Calu3 (cell line): ENCODE results near the gene HS3ST4. TPM values are rescaled to one million over a fixed set of nuclear protein-coding genes. Genes with fewer than 3 reads are reported as not detected.
A peak's percentile ranks its signal among the peaks of the same experiment; 100 is the strongest.

Experiments used
- BruUV-seq: library from RNA; stranded (reverse); fragments of 400-500 nt; replicated peaks from 2 replicates; lab custom pipeline; 2021; lab: Mats Ljungman, UMichigan
- CTCF ChIA-PET: fragments of 300-600 bp; sonication (Branson Sonifier 250); formaldehyde crosslinking; loops from one replicate; lab custom pipeline; 2022; ENCODE audit warnings: antibody characterized with exemption; lab: Charles Lee
- DNase-seq: peaks from one replicate; pipeline ENCODE4 v3.0.0; 2022
- H3K27ac Mint-ChIP-seq: one replicate; pipeline ENCODE4 v1.8.0; 2022; ENCODE audit warnings: mixed read lengths; ENCODE audit not compliant: unreplicated experiment
- H3K27me3 Mint-ChIP-seq: one replicate; pipeline ENCODE4 v1.8.0; 2022; ENCODE audit warnings: mixed read lengths; ENCODE audit not compliant: unreplicated experiment
- H3K36me3 Mint-ChIP-seq: one replicate; pipeline ENCODE4 v1.8.0; 2022; ENCODE audit warnings: mild to moderate bottlenecking, moderate library complexity, mixed read lengths; ENCODE audit not compliant: insufficient read depth, unreplicated experiment
- H3K4me1 Mint-ChIP-seq: one replicate; pipeline ENCODE4 v1.8.0; 2022; ENCODE audit warnings: mild to moderate bottlenecking, low read depth, mixed read lengths; ENCODE audit not compliant: unreplicated experiment
- H3K4me3 Mint-ChIP-seq: one replicate; pipeline ENCODE4 v1.8.0; 2022; ENCODE audit warnings: mild to moderate bottlenecking, low read depth, moderate library complexity, mixed read lengths; ENCODE audit not compliant: unreplicated experiment
- H3K9me3 Mint-ChIP-seq: one replicate; pipeline ENCODE4 v1.8.0; 2022; ENCODE audit warnings: low read depth, mixed read lengths; ENCODE audit not compliant: unreplicated experiment
- CTCF ChIP-seq: fragments of 200-600 bp; IDR thresholded peaks from one replicate; pipeline ENCODE4 v1.8.0; 2022; ENCODE audit warnings: antibody characterized with exemption; ENCODE audit not compliant: unreplicated experiment
- intact Hi-C: fragments of 100-400 bp; cut with micrococcal nuclease; formaldehyde crosslinking; loops from one replicate; pipeline ENCODE4 v1.10.0; 2022; ENCODE audit not compliant: unreplicated experiment
- total RNA-seq: library from RNA; stranded (reverse); gene quantifications from 2 replicates; pipeline ENCODE4 v1.2.3, GENCODE V29; 2022

The HS3ST4 gene
- total RNA-seq, 1 experiment from 2014 or later: not detected

DNA sequence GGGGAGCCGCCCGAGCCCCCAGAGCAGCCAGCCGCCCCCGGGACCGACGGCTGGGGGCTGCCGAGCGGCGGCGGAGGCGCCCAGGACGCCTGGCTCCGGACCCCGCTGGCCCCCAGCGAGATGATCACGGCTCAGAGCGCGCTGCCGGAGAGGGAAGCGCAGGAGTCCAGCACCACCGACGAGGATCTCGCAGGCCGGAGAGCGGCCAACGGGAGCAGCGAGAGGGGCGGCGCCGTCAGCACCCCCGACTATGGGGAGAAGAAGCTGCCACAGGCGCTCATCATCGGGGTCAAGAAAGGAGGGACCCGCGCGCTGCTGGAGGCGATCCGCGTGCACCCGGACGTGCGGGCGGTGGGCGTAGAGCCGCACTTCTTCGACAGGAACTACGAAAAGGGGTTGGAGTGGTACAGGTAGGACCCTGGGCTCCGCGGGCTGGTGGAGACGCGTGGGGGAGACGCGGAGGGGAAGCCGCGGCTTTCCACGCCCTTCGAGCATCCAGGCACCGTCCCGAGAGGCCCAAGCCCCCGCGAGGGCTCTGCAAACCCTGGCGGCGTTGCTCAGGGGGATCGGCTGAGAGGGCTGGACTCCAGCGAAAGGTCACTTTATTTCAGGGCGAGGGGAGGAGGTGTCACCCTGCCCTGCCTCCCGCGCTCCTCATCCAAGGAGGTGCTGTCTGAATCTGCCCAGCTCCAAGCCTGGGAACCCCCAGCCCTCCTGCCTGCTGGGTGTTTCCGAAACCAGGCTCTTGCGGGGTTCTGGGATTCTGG lies 1.2 kb downstream of the HS3ST4 start:
- BruUV-seq: no TSS peak
- Mint-ChIP-seq H3K9me3 (no peaks in the 10 kb centered on the region), H3K27me3 (peaks cover 88% of the 10 kb centered on the region), H3K27ac (no peak overlapping the region), H3K4me1 (no peaks in the 10 kb centered on the region), H3K36me3 (no peaks in the 10 kb centered on the region), H3K4me3 (peak overlapping the region; percentile 20)
- TF ChIP-seq CTCF: no peak
- DNase-seq: no peak
- intact Hi-C loops: no loop called here
- CTCF ChIA-PET: no interaction called here

- peaks cover 88% of the 10 kb centered on the region for H3K27me3 Mint-ChIP-seq
- BruUV-seq: no TSS peak
- no peak for TF ChIP-seq CTCF
- H3K27ac Mint-ChIP-seq: no peak overlapping the region
- no peaks in the 10 kb centered on the region for H3K4me1 Mint-ChIP-seq
- DNase-seq: no peak
- CTCF ChIA-PET: no interaction called here
- H3K4me3 Mint-ChIP-seq: no peak overlapping the region
- intact Hi-C loops: no loop called here
- H3K9me3 Mint-ChIP-seq: peaks cover 1% of the 10 kb centered on the region
- H3K36me3 Mint-ChIP-seq: no peaks in the 10 kb centered on the region
Observed at GRCh38 chr16:25693631-25694030, 1.9 kb downstream of the HS3ST4 start.

- CTCF ChIA-PET: interaction anchor here (0.8 kb wide), 1 partner anchor 8 kb away, joined by 3 read pairs; no protein-coding TSS in a partner anchor
- no TSS peak for BruUV-seq
- DNase-seq: no peak
- no peaks in the 10 kb centered on the region for H3K4me1 Mint-ChIP-seq
- peaks cover 2% of the 10 kb centered on the region for H3K9me3 Mint-ChIP-seq
- peaks cover 55% of the 10 kb centered on the region for H3K27me3 Mint-ChIP-seq
- H3K27ac Mint-ChIP-seq: no peak overlapping the region
- TF ChIP-seq CTCF: no peak
- intact Hi-C loops: no loop called here
- H3K4me3 Mint-ChIP-seq: no peak overlapping the region
- no peaks in the 10 kb centered on the region for H3K36me3 Mint-ChIP-seq
Observed at GRCh38 chr16:25699069-25699468, 7.3 kb downstream of the HS3ST4 start.

- BruUV-seq: no TSS peak
- DNase-seq: no peak
- Mint-ChIP-seq H3K27ac (no peak overlapping the region), H3K36me3 (no peaks in the 10 kb centered on the region), H3K9me3 (peaks cover 2% of the 10 kb centered on the region), H3K4me3 (no peak overlapping the region), H3K4me1 (no peaks in the 10 kb centered on the region), H3K27me3 (peaks cover 40% of the 10 kb centered on the region)
- intact Hi-C loops: no loop called here
- no peak for TF ChIP-seq CTCF
- CTCF ChIA-PET: interaction anchor here (1.2 kb wide), 1 partner anchor 13 kb away, joined by 3 read pairs; no protein-coding TSS in a partner anchor
Observed at GRCh38 chr16:25700547-25700946, 8.8 kb downstream of the HS3ST4 start.
